ENCODE results near the gene RAB11FIP5. TPM values are rescaled to one million over a fixed set of nuclear protein-coding genes. Genes with fewer than 3 reads are reported as not detected.

RAB11FIP5 gene
- total RNA-seq, 4 donors from 2014 or later, result 34.4 to 39.4 (median 37.3) TPM

- intact Hi-C loops (cut with DNase I), result loop anchor here (5.0 to 10.0 kb wide), 2 partner anchors 98 to 155 kb away; partner anchors contain the start of genes CCT7 and PRADC1
- Histone ChIP-seq H3K27ac (no peak overlapping the region), H3K36me3 (peaks cover 6 to 11% of the 10 kb centered on the region in 2 donors), H3K27me3 (no peaks in the 10 kb centered on the region), H3K4me3 (replicated peaks in 1 of 3) (no peak overlapping the region), H3K9me3 (no peaks in the 10 kb centered on the region), H3K4me1 (no peaks in the 10 kb centered on the region)
- no peak for DNase-seq
- 87 to 89% methylated on average over 7 to 9 of the region's 9 CpGs for WGBS, 2 donors
- TF ChIP-seq, protein P1, sequence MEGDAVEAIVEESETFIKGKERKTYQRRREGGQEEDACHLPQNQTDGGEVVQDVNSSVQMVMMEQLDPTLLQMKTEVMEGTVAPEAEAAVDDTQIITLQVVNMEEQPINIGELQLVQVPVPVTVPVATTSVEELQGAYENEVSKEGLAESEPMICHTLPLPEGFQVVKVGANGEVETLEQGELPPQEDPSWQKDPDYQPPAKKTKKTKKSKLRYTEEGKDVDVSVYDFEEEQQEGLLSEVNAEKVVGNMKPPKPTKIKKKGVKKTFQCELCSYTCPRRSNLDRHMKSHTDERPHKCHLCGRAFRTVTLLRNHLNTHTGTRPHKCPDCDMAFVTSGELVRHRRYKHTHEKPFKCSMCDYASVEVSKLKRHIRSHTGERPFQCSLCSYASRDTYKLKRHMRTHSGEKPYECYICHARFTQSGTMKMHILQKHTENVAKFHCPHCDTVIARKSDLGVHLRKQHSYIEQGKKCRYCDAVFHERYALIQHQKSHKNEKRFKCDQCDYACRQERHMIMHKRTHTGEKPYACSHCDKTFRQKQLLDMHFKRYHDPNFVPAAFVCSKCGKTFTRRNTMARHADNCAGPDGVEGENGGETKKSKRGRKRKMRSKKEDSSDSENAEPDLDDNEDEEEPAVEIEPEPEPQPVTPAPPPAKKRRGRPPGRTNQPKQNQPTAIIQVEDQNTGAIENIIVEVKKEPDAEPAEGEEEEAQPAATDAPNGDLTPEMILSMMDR (IDR thresholded peaks at IDR 0.05), result no peak
- TF ChIP-seq POLR2A (IDR thresholded peaks at IDR 0.05), result no peak
Measured at GRCh38 chr2:73079636-73080035, 33.1 kb downstream of the RAB11FIP5 start.

DNA sequence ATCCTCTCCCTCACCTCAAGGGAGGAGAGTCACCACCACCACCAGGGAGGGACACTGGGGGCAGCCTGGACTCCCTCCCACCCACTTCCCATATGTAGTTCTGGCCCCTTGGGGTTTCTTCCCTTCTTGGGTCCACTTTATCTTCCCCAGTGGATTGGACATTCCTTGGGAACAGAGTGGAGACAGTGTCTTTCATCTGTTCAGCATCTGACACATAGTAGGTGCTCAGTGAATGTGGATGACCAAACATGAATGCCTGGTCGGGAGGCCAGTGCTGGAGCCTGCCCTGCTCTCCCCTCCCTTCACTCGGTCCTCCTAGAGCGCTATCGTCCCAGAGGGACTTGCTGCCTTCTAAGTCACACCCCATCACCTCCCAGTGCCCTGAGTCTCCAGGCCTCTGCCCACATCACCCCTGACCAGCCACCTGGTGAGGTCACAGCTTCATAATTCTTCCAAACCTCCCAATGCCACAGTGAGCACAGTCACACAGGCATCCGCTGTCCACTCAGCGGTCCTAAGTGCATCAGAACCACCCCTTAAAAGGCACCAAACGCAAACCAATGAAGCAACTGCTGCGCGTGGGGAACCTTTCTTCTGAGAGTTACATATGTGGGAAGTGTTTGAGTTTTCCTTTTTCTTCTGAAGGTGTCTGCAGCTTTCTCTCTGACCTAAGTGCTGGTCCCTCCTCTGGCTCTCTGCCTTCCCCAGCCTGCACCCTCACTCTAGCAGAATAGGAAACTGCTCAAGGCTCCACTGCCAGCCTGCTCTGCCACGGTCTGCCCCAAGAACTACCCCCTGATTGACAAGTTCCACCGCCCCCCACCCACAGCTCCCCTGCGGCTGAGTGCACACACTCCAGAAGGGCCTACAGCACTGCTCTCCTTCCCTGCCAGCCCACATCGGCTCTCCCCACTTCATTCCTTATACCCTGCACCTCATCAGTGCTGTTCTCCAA is 34.0 kb downstream of the RAB11FIP5 start:
- 86 to 88% methylated on average over 13 of the region's 13 CpGs for WGBS, 2 donors
- no peaks in the 10 kb centered on the region for H3K27me3 ChIP-seq
- H3K36me3 ChIP-seq, result peaks cover 6 to 11% of the 10 kb centered on the region in 2 donors
- no peak for DNase-seq
- intact Hi-C loops (cut with DNase I), result loop anchor here (10.0 kb wide), 1 partner anchor 156 kb away; the partner anchor contains the start of genes CCT7 and PRADC1
- no peaks in the 10 kb centered on the region for H3K9me3 ChIP-seq
- H3K27ac ChIP-seq, result no peak overlapping the region
- no peak overlapping the region for H3K4me3 ChIP-seq (replicated peaks in 1 of 3)
- no peak for TF ChIP-seq POLR2A (IDR thresholded peaks at IDR 0.05)
- TF ChIP-seq, protein P1 (IDR thresholded peaks at IDR 0.05), result no peak
- H3K4me1 ChIP-seq, result no peaks in the 10 kb centered on the region

DNA sequence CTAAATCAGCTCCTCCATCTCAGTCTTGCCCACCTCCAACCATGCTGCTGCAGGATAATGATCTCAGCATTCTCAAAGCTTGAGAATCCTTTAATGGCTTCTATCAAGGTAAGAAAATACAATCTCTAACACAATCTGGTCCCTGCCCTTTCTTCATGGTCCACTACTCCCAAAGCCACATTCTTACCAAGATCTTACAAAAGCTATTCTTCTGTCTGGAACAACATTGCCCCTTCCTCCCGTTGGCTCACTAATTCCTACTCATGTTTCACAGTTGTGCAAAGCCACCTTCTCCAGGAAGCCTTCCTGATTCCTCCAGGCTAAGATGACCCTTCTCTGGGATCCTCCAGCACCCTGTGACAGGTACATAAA is 35.3 kb downstream of the RAB11FIP5 start:
- peaks cover 6 to 11% of the 10 kb centered on the region in 2 donors for H3K36me3 ChIP-seq
- H3K4me1 ChIP-seq, result peaks cover 0 to 2% of the 10 kb centered on the region in 2 donors
- WGBS, 2 donors, result 41 to 64% methylated on average over 1 of the region's 1 CpG
- H3K27me3 ChIP-seq, result no peaks in the 10 kb centered on the region
- DNase-seq, result no peak
- H3K4me3 ChIP-seq (replicated peaks in 1 of 3), result no peak overlapping the region
- H3K9me3 ChIP-seq, result no peaks in the 10 kb centered on the region
- intact Hi-C loops (cut with DNase I), result loop anchor here (10.0 kb wide), 1 partner anchor 157 kb away; the partner anchor contains the start of genes CCT7 and PRADC1
- H3K27ac ChIP-seq, result no peak overlapping the region
- no peak for TF ChIP-seq POLR2A (IDR thresholded peaks at IDR 0.05)
- TF ChIP-seq, protein P1 (IDR thresholded peaks at IDR 0.05), result no peak

DNA sequence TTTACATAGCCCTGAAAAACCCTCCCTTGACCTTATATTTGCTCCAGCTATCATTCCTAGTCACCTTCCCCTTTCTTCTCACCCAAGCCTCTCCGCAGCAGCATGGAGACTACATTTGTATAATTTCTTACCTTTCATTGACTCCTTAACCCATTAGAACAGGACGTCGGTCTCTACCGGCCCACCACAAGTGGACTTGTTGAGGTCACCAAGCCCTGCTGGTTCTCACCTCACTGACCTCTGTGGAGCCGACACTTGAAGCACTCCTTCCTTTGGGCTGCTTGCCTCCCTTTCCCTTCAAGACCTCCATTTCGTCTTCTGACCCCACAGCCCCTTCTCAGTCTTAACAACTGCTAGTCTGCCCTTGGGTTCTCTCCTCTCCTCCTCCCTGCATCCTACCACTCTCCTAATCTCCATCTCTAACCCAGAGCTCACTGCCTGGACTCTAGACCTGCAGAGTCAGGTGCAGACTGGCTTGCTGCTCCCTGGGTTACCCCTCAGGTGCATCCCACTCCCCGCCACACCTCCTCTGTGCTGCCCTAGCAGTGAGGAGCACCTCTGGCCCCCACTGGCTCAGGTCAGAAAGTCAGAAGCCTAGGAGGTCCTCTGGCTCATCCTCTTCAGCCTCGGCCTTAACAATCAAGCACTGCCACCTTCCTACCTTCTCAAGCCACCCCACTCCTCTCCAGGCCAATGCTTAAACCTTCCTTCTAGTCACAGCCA is 35.9 kb downstream of the RAB11FIP5 start:
- Histone ChIP-seq H3K9me3 (no peaks in the 10 kb centered on the region), H3K4me1 (peaks cover 4 to 7% of the 10 kb centered on the region in 2 donors), H3K36me3 (peaks cover 6 to 11% of the 10 kb centered on the region in 2 donors), H3K27me3 (no peaks in the 10 kb centered on the region), H3K27ac (no peak overlapping the region), H3K4me3 (replicated peaks in 1 of 3) (no peak overlapping the region)
- no peak for DNase-seq
- TF ChIP-seq, protein P1 (IDR thresholded peaks at IDR 0.05), result no peak
- no peak for TF ChIP-seq POLR2A (IDR thresholded peaks at IDR 0.05)
- intact Hi-C loops (cut with DNase I), result loop anchor here (10.0 kb wide), 1 partner anchor 158 kb away; the partner anchor contains the start of genes CCT7 and PRADC1
- WGBS, 2 donors, result 90 to 91% methylated on average over 8 of the region's 8 CpGs

Measured in thyroid gland (tissue), 4 donors.